Measurements from ENCODE around the gene RPLP2.

- TF ChIP-seq EP300 (IDR thresholded peaks at IDR 0.05; ENCODE audit: borderline replicate concordance): no peak
- no peak for TF ChIP-seq CREB1 (IDR thresholded peaks at IDR 0.05; ENCODE audit: low read depth)
- TF ChIP-seq, protein P1, sequence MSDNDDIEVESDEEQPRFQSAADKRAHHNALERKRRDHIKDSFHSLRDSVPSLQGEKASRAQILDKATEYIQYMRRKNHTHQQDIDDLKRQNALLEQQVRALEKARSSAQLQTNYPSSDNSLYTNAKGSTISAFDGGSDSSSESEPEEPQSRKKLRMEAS (IDR thresholded peaks at IDR 0.05): no peak
- no peak for TF ChIP-seq YY1 (IDR thresholded peaks at IDR 0.05; ENCODE audit: low read depth)
- no peak for TF ChIP-seq USF1 (IDR thresholded peaks at IDR 0.05)
- no peak for TF ChIP-seq RAD21 (IDR thresholded peaks at IDR 0.05; ENCODE audit: low read depth)
- TF ChIP-seq FOXM1 (IDR thresholded peaks at IDR 0.05; ENCODE audit: borderline replicate concordance, low read depth): no peak
- no peak for TF ChIP-seq EGR1 (IDR thresholded peaks at IDR 0.05)
- no peak for TF ChIP-seq NFIC (IDR thresholded peaks at IDR 0.05)
- no peak for TF ChIP-seq TCF12 (IDR thresholded peaks at IDR 0.05; ENCODE audit: low read depth)
- TF ChIP-seq TAF1 (IDR thresholded peaks at IDR 0.05; ENCODE audit: low read depth): no peak
Measured at GRCh38 chr11:761526-762108, 48.1 kb upstream of the RPLP2 start.

Data from Ishikawa (cell line).